H1 (cell line): Measurements from ENCODE around the gene S100A12. TPM values are rescaled to one million over a fixed set of nuclear protein-coding genes. Genes with fewer than 3 reads are reported as not detected.

Experiments used
- polyA plus RNA-seq, 7 experiments: library from polyadenylated mRNA; depleted of rRNA in 3 of 7; stranded (reverse) in 5 of 7; unstranded in 2 of 7; fragments of >200 nt in 5 of 7; fragments of 200-250 nt in 2 of 7; gene quantifications; 1 replicate in 5 of 7; 2 replicates in 1 of 7; 4 replicates in 1 of 7; pipeline versions ENCODE4 v1.2.1 to v1.2.3, GENCODE V29; 2011 to 2013; ENCODE audit warnings: missing spikeins in 2 of 7, mixed read lengths in 2 of 7
- small RNA-seq: library from polyadenylated mRNA; stranded (forward); fragments of <200 nt; extraction: miRNeasy Mini kit (QIAGEN cat#:217004); gene quantifications from one replicate; pipeline ENCODE3, GENCODE V24; 2013; ENCODE audit not compliant: insufficient read depth
- total RNA-seq: library from RNA; stranded (reverse); fragmentation: NEBNext Ultra II Directional; extraction: Animal tissue kit (Norgen Biotek cat#: 25700); gene quantifications from 2 replicates; pipeline ENCODE4 v1.2.1, GENCODE V29; 2021

The S100A12 gene
- total and polyA plus RNA-seq, 2 of the 8 experiments (the other 6 are each of a cell fraction or from before 2014, with no cell fraction given): not detected

Small RNA genes within 50 kb of the gene (small RNA-seq; reads per million reads assigned to genes)
- gene RNU6-160P: not detected
- not detected for gene S100A15A

Other genes with a start within 250 kb of the S100A12 start
- not detected in 2 replicates for gene SPRR2G, start 224.7 kb downstream of the S100A12 start, total RNA-seq
- not detected in 2 replicates for gene SPRR2G, start 224.7 kb downstream of the S100A12 start, polyA plus RNA-seq (2011; rRNA removed)
- not detected in 2 replicates for gene LELP1, start 172.2 kb downstream of the S100A12 start, total RNA-seq
- gene LELP1, start 172.2 kb downstream of the S100A12 start, polyA plus RNA-seq (2011; rRNA removed): not detected in 2 replicates
- not detected in 2 replicates for gene PRR9, start 158.0 kb downstream of the S100A12 start, total RNA-seq
- not detected in 2 replicates for gene PRR9, start 158.0 kb downstream of the S100A12 start, polyA plus RNA-seq (2011; rRNA removed)
- gene LORICRIN, start 115.9 kb downstream of the S100A12 start, total RNA-seq: not detected in 2 replicates
- gene LORICRIN, start 115.9 kb downstream of the S100A12 start, polyA plus RNA-seq (2011; rRNA removed): 0.08 TPM in 1 of 2 replicates, not detected in the other
- not detected in 2 replicates for gene PGLYRP3, start 62.7 kb downstream of the S100A12 start, total RNA-seq
- not detected in 2 replicates for gene PGLYRP3, start 62.7 kb downstream of the S100A12 start, polyA plus RNA-seq (2011; rRNA removed)
- not detected in 2 replicates for gene PGLYRP4, start 26.8 kb downstream of the S100A12 start, total RNA-seq
- not detected in 2 replicates for gene PGLYRP4, start 26.8 kb downstream of the S100A12 start, polyA plus RNA-seq (2011; rRNA removed)
- gene S100A9, start 17.8 kb downstream of the S100A12 start, total RNA-seq: not detected in 2 replicates
- not detected in 2 replicates for gene S100A9, start 17.8 kb downstream of the S100A12 start, polyA plus RNA-seq (2011; rRNA removed)
- gene S100A8, start 15.5 kb upstream of the S100A12 start, total RNA-seq: not detected in 2 replicates
- not detected in 2 replicates for gene S100A8, start 15.5 kb upstream of the S100A12 start, polyA plus RNA-seq (2011; rRNA removed)
- gene S100A7A, start 40.9 kb upstream of the S100A12 start, total RNA-seq: not detected in 2 replicates
- gene S100A7A, start 40.9 kb upstream of the S100A12 start, polyA plus RNA-seq (2011; rRNA removed): not detected in 2 replicates
- not detected in 2 replicates for gene S100A7, start 85.0 kb upstream of the S100A12 start, total RNA-seq
- gene S100A7, start 85.0 kb upstream of the S100A12 start, polyA plus RNA-seq (2011; rRNA removed): not detected in 2 replicates
- gene S100A6, start 160.4 kb upstream of the S100A12 start, total RNA-seq: 11.1 and 11.5 TPM in 2 replicates
- gene S100A6, start 160.4 kb upstream of the S100A12 start, polyA plus RNA-seq (2011; rRNA removed): 45.8 and 63.0 TPM in 2 replicates
- gene S100A5, start 165.3 kb upstream of the S100A12 start, total RNA-seq: not detected in 2 replicates
- not detected in 2 replicates for gene S100A5, start 165.3 kb upstream of the S100A12 start, polyA plus RNA-seq (2011; rRNA removed)
- 36.3 and 39.6 TPM in 2 replicates for gene S100A4, start 170.2 kb upstream of the S100A12 start, total RNA-seq
- gene S100A4, start 170.2 kb upstream of the S100A12 start, polyA plus RNA-seq (2011; rRNA removed): 43.3 and 85.4 TPM in 2 replicates
- gene S100A3, start 173.6 kb upstream of the S100A12 start, total RNA-seq: 0.47 TPM in 1 of 2 replicates, not detected in the other
- 0.26 and 0.77 TPM in 2 replicates for gene S100A3, start 173.6 kb upstream of the S100A12 start, polyA plus RNA-seq (2011; rRNA removed)
- 2.0 TPM in 1 of 2 replicates, not detected in the other for gene S100A2, start 190.2 kb upstream of the S100A12 start, total RNA-seq
- gene S100A2, start 190.2 kb upstream of the S100A12 start, polyA plus RNA-seq (2011; rRNA removed): 0.71 and 0.86 TPM in 2 replicates
- 14.7 and 14.9 TPM in 2 replicates for gene S100A16, start 237.5 kb upstream of the S100A12 start, total RNA-seq
- 51.7 and 61.4 TPM in 2 replicates for gene S100A16, start 237.5 kb upstream of the S100A12 start, polyA plus RNA-seq (2011; rRNA removed)
- 1.4 and 1.5 TPM in 2 replicates for gene S100A14, start 240.7 kb upstream of the S100A12 start, total RNA-seq
- 3.7 and 5.3 TPM in 2 replicates for gene S100A14, start 240.7 kb upstream of the S100A12 start, polyA plus RNA-seq (2011; rRNA removed)